Hypothalamus (tissue), 51 donors: ENCODE data around the gene SPINK9.
A peak's percentile ranks its signal among the peaks of the same experiment; 100 is the strongest.

Experiments used
- DNase-seq, 51 donors: peaks; one replicate each; lab custom pipeline; 2025; lab: John Stamatoyannopoulos, UW

Gene SPINK9

DNA sequence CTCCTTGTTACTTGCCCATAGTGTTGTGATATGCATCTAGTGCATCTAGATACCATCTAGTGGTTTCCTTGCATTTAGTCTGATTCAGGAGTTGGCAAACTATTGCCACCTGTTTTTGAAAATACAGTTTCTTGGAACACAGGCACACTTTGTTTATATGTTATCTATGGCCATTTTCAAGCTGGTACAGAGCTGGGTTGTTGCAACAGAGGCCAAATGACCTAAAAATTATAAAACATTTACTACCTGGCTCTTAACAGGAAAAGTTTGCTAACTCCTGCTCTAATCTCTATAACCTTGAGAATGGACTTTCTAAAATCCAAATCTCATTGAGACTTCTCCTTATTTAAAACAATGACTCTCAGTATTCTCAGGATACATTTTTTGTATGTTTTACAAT is 29.0 kb downstream of the SPINK9 start:
- no peak for DNase-seq

DNA sequence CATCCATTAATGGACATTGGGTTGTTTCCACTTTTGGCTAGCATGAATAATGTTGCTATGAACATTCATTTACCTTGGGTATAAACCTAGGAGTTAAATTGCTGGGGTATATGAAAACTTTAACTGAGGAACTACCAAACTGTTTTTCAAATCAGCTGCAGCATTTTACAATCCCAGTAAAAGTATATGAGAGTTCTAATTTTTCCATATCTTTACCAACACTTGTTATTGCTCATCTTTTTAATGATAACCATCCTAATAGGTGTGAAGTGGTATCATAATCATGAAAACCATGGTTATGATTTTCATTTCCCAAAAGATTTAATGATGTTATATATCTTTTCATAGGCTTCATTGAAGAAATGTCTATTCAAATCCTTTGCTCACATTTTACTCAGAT is 32.9 kb downstream of the SPINK9 start:
- no peak for DNase-seq

DNA sequence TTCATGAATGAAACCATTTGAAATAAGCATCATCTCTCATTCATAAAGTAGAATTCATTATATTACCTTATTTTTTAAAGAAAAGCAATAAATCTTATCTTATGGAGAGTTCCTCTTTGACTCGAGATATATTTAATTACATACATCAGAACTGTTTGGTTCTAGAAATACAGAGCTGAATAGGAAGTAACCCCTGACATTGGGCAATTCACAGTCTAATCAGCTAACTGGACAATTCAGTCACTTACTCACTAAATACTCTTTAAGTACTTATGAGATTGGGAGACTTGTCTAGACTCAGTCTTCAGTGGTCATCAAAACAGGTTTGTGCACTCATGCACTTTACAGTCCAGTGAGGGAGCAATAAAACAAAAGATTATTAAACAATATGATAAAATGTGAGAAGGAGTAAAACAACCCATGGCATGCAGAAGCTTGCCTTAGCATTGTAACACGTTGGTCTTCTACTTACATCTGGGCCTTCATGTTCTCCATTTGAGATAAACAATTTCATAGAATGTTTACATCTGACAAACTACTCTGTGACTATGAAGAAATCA is 36.9 kb downstream of the SPINK9 start:
- no peak for DNase-seq

DNA sequence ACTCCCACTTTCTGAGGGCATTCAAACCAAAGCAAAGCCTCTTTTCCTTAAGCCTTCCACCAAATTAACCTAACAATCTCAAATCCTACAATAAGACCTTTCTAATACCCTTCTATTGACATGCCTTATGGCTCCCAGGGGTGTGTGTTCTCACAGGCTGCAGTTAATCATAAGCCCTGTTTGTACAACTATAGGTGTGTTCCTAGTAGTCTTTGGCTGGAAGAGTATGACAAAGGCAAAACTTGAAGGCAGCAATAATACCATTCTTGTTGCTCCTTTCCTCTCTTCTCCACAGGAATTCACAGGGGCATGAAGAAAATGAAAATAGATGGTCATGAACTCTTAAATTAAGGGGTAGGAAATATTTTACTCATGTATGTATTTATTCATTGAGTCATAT is 37.5 kb downstream of the SPINK9 start:
- no peak for DNase-seq

DNA sequence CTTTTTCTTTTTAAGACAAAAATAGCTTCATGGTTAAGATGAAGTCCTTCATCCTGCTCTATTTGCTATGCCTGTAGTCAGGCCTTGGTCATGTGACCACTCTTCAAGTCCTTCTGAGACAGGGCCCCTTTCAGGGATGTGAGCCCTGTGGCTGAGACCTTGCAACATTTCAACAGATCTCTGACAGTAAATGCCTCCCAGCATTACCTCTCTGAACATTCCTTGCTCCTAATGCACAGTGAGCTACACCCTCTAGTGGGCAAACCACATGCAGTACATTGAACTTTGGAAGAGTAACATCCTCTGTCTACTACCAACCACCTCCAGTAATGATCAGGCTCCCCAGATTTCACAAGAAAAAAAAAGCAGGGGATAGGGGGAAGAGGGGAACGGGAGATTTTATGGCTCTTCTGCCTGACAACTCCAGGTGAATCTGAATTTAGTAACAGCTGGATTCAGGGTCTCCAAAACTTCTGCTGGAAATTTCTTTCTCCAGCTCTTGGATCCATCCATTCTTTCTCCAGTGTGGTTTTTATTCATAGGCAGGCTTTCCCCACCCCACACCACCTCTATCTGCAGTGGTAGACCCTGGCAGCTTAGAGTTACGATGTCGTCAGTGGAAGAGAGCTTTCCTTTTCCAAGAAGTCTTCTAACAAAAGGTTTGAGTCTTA is 39.5 kb downstream of the SPINK9 start:
- DNase-seq: peak in 16 of 51 donors; percentile 0 to 43 (median 12)

DNA sequence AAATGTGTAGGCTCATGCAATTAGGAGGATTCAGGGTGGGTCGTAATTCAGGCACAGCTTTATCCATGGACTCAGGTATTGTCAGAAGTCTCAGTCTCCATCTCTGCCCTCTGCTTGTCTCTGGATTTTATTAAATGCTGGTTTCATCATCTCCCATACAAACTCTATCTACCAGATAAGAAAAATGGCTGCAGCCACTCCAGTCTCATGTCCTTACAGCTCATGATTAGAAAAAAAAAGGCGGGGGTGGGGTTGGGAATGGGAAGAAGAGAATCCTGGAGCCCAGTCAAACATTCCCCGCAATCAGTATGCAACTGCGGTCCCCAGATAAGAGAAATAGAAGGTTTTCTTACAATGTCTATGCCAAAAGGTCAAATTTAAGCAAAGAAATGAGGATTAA is 40.8 kb downstream of the SPINK9 start:
- no peak for DNase-seq

DNA sequence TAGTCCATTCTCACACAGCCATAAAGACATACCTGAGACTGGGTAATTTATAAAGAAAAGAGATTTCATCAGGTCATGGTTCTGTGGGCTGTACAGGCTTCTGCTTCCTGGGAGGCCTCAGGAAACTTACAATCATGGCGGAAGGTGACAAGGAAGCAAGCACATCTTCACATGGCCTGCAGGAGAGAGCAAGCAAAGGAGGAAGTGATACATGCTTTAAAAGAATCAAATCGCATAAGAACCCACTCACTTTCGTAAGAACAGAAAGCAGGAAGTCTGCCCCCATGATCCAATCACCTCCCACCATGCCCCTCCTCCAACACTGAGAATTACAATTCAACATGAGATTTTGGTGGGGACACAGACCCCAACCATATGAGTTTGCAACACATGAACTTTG is 43.3 kb downstream of the SPINK9 start:
- no peak for DNase-seq

DNA sequence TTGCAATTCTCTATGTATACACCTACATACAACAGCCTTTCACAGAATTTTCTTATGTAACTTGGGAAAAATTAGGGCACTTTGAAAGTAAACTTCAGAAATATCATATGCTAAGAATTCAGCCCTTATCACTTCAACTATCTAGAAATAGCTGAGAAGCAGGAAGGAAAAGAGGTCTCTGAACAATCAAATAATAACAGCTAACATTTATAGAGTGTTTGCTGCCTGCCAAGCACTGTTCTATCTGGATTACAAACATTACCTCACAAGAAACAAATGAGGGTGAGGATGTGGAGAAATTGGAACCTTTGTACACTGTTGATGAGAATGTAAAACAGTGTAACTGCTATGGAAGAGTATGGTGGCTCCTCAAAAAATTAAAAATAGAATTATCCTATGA is 44.0 kb downstream of the SPINK9 start:
- DNase-seq: no peak

DNA sequence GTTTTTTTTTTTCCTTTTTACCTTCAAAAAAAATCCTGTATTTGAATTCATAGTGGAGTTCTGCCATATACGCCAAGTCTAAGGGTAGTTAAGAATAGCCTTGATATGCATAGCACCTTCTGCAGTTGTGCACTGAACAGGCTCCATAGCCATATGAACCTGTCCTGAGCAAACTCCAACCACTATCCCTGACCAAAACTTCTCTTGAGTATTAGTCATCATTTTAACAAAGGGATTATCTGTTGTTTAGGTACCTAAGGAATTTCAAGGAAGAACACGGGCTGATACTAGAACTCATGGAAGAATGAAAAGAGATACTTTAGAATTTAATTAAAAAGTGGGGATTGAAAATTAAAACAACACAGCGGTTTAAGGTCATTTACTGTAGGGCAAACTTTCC is 46.5 kb downstream of the SPINK9 start:
- no peak for DNase-seq

DNA sequence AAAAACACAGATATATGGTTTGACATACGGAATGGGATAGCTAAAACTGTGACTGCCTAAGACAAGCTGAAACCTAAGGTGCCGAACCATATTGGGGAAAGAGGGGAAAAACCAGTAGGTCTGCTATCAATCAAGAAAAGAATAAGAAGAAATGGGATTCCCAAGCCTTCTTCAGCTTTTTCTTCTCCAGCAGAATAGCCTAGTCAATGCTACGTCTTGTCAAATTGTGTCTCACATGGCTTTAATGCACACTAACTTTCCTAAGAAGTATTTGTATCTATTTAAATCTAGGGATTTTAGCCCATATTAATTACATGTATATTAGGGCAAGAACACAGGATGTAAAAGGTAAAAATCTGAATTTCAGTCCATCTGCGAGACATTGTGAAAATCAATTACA is 47.6 kb downstream of the SPINK9 start:
- peak in 1 of 51 donors; percentile 49 for DNase-seq

DNA sequence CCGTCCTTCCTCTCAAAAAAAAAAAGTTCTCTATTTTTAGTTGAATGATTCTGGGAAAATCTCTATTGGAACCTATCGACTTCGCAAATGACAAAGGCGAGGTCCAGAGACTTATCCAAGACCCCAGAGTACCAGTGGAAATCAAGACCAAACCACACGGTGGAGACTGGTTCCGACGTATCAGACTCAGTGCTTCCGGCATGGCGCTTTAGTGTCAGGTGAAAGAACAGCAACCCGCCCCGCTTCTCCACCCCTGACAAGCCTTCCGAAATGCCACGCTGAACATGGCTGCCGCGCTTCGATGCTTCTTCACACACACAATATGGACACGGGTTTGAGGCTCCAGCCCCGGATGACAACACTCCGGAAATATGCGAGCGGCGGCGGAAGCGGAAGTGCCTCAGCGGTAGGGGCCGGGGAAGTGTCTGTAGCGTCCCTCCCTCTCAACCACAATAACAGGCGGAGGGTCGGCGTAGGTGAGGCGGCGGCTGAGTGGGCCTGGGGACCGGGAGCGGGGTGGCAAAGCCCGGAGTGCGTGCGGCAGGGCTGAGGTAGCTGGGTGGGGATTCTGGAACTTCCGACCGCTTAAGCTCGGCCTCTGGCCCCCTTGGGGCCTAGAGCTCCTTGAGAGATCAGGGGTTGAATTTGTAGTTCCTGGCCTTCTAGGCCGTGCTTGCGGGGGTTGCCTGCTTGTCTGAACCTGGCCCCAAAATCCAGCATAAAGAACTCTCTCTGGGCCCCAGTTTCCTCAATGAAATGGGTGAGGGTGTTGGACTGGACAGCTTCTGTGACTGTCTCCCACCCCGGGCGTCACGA is 48.4 kb downstream of the SPINK9 start, which contains the start of gene FBXO38:
TSS of gene FBXO38 (plus strand) at position 395 of the 816 bp plus-strand sequence. CDS start 10,819 bp downstream, outside the sequence.
- DNase-seq: peak; percentile 55 to 97 (median 92)

DNA sequence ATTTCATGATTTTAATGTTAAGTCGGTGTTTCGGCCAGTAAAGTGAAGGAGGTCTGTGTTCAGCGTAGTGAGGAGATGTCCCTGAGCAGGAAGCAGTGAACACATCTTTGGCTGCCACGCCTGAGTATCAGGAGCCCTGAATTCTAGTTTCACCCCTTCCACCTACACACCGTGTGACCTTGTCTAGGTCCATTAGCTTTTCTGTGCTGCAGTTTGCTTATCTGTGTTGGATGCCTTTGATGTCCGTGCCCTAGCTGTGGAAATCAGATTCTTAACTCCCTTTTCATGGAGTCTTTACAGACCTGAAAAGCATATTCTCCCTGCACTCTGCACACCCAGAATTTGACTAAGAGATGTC is 49.0 kb downstream of the SPINK9 start:
- DNase-seq: peak in 2 of 51 donors; percentile 2 to 28

DNA sequence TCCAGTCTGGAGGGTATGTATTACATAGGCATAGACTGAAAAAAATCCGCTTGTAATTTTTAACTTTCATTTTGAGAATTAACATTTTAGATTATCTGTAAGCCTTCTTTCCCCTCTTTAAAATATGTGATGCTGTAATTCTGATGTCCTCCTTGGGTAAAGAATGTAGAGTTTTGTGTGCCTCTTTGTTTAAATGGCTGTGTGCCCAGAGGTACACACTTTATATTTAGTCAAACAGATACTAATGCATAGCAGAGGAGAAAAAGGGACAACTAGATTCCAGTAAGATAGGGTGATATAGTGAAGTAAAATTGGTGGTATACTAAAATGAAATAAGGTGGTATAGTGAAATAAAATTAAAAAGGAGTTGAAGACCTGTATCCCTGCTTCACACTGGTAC is 49.7 kb downstream of the SPINK9 start:
- DNase-seq: no peak

DNA sequence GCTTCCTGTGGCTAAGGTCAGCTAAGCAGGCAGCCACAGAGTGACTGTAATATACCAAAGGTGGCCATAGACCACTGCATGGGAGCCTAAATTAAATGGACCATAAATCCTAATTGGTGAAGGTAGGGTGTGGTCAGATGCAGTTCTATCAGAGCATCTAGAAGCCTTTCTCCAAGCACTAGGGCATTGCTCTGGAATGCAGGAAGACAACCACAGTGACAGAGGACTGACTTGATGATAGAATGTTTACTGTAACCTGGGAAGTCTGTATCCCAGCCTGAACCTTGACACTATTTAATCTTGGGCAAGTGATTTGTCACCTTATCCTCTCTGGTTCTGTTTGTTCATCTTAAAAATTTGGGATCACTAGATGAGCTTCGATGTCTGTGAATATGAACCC is 50.7 kb downstream of the SPINK9 start:
- DNase-seq: no peak

DNA sequence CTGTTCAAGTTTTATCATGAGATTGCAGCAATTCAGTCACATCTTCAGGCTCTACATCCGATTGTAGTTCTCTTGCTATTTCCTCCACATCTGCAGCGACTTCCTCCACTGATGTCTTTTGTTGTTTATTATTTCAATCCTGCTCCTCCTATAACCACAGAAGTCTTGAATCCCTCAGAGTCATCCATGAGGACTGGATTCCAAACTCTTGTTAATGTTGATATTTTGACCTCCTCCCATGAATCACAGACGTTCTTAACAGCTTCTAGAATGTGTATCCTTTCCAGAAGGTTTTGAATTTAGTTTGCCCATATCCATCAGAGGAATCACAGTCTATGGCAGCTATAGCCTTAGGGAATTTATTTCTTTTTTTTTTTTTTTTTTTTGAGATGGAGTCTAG is 52.0 kb downstream of the SPINK9 start:
- DNase-seq: no peak

DNA sequence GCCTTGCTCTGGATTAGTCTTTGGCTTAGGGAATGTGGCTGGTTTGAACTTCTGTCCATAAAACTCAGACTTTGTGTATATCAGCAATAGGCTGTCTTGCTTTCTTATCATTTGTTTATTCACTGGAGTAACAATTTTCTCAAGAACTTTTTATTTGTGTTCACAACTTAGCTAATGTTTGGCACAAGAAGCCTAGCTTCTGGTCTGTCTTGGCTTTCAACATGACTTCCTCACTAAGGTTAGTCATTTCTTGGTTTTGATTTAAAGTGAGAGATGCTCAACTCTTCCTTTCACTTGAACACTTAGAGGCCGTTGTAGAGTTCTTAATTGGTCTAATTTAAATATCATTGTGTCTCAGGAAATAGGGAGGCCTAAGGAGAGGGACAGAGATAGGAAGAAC is 53.3 kb downstream of the SPINK9 start:
- no peak for DNase-seq
